GM12878 (cell line): Measurements from ENCODE around the gene HOMER2. TPM values are rescaled to one million over a fixed set of nuclear protein-coding genes. Genes with fewer than 3 reads are reported as not detected.

ENCODE experiments used
- ATAC-seq: fragments of 200-7000 bp; cut with Tn5 transposase; 3 replicates; pipeline ENCODE4 v1.9.1; 2020; ENCODE audit warnings: mild to moderate bottlenecking, moderate library complexity
- BruUV-seq: library from RNA; stranded (reverse); fragments of 400-500 nt; replicated peaks from 2 replicates; lab custom pipeline; 2021; lab: Mats Ljungman, UMichigan
- CTCF ChIA-PET: fragments of 300-600 bp; sonication (Branson Sonifier 250); formaldehyde crosslinking; extraction: SDS; loops from one replicate; lab custom pipeline; 2021; ENCODE audit warnings: inconsistent platforms; lab: Yijun Ruan, JAX
- POLR2A ChIA-PET: fragments of 350-600 bp; formaldehyde crosslinking; extraction: SDS; loops from one replicate; lab custom pipeline; 2021; ENCODE audit warnings: inconsistent platforms; lab: Charles Lee
- RAD21 ChIA-PET: fragments of 300-600 bp; sonication (Branson Sonifier 250); formaldehyde crosslinking; loops from one replicate; lab custom pipeline; 2023; ENCODE audit warnings: antibody characterized with exemption; ENCODE audit not compliant: unreplicated experiment; lab: Charles Lee
- SMC1A ChIA-PET: fragments of 300-600 bp; sonication (Branson Sonifier 250); formaldehyde crosslinking; loops from one replicate; lab custom pipeline; 2023; ENCODE audit not compliant: unreplicated experiment, uncharacterized antibody; lab: Charles Lee
- DNase-seq: peaks from one replicate; pipeline ENCODE4 v3.0.0-alpha.2; 2011; ENCODE audit warnings: low read depth, low spot score
- FAIRE-seq: peaks from 3 replicates; lab custom pipeline; 2011; peaks lifted over from hg19 to GRCh38; lab: Jason Lieb, UNC
- H2AFZ ChIP-seq: 2 replicates; pipeline ENCODE4 v1.6.0; 2011; ENCODE audit warnings: low read depth, low read length, control low read depth; ENCODE audit not compliant: control insufficient read depth
- H3K27ac ChIP-seq: 2 replicates; pipeline ENCODE4 v1.5.1; 2011; ENCODE audit warnings: control low read depth; ENCODE audit not compliant: control insufficient read depth, insufficient read depth
- H3K27me3 ChIP-seq, 2 experiments: replicated peaks in 1 of 2; 2 replicates each; pipeline versions ENCODE4 v1.6.0 to v1.6.1; 2011; ENCODE audit warnings: low read length in 1 of 2; ENCODE audit not compliant: control insufficient read depth in 2 of 2, insufficient read depth in 2 of 2
- H3K36me3 ChIP-seq, 2 experiments: 2 replicates each; pipeline ENCODE4 v1.5.1; 2011; ENCODE audit warnings: low read length in 1 of 2; ENCODE audit not compliant: control insufficient read depth in 2 of 2, insufficient read depth in 2 of 2
- H3K4me1 ChIP-seq: 2 replicates; pipeline ENCODE4 v1.6.1; 2011; ENCODE audit warnings: mild to moderate bottlenecking, low read length, moderate library complexity, mixed read lengths; ENCODE audit not compliant: control insufficient read depth, insufficient read depth
- H3K4me2 ChIP-seq: 2 replicates; pipeline ENCODE4 v1.6.0; 2011; ENCODE audit warnings: control low read depth; ENCODE audit not compliant: control insufficient read depth, insufficient read depth
- H3K4me3 ChIP-seq: fragments of 200-600 bp; sonication (generic); 2 replicates; pipeline ENCODE4 v1.5.1; 2016
- H3K79me2 ChIP-seq: 2 replicates; pipeline ENCODE4 v1.6.0; 2011; ENCODE audit warnings: low read length; ENCODE audit not compliant: control insufficient read depth, insufficient read depth
- H3K9ac ChIP-seq: 2 replicates; pipeline ENCODE4 v1.8.0; 2011; ENCODE audit warnings: low read length, control low read depth, mixed read lengths; ENCODE audit not compliant: control insufficient read depth, insufficient read depth
- H3K9me3 ChIP-seq: replicated peaks from 3 replicates; pipeline ENCODE4 v1.5.1; 2011; ENCODE audit warnings: mild to moderate bottlenecking, low read length; ENCODE audit not compliant: control insufficient read depth, insufficient read depth
- H4K20me1 ChIP-seq: 2 replicates; pipeline ENCODE4 v1.6.0; 2011; ENCODE audit not compliant: control insufficient read depth, insufficient read depth
- CREB1 ChIP-seq: IDR thresholded peaks from 2 replicates; pipeline ENCODE4 v1.6.1; 2012; ENCODE audit warnings: low read depth, mild to moderate bottlenecking, inconsistent platforms
- EZH2 ChIP-seq: IDR thresholded peaks from 2 replicates; pipeline ENCODE4 v1.6.1; 2012; ENCODE audit warnings: low read depth, mild to moderate bottlenecking, control low read depth, inconsistent platforms, low read length, borderline replicate concordance; ENCODE audit not compliant: control insufficient read depth
- FOXM1 ChIP-seq: IDR thresholded peaks from 2 replicates; pipeline ENCODE4 v1.6.1; 2012; ENCODE audit warnings: low read depth, mild to moderate bottlenecking, inconsistent platforms, low read length, moderate library complexity
- MTA2 ChIP-seq: fragments of 450-650 bp; IDR thresholded peaks from 2 replicates; pipeline ENCODE4 v1.6.1; 2016; ENCODE audit warnings: low read depth, mild to moderate bottlenecking, moderate library complexity
- NR2C1 ChIP-seq: fragments of 450-650 bp; IDR thresholded peaks from 2 replicates; pipeline ENCODE4 v1.6.1; 2017; ENCODE audit warnings: antibody characterized with exemption, mild to moderate bottlenecking, moderate library complexity
- PAX8 ChIP-seq: fragments of 450-650 bp; IDR thresholded peaks from 2 replicates; pipeline ENCODE4 v1.6.1; 2017; ENCODE audit warnings: mild to moderate bottlenecking, moderate library complexity
- POLR2AphosphoS5 ChIP-seq: IDR thresholded peaks from 2 replicates; pipeline ENCODE4 v1.6.1; 2011; ENCODE audit warnings: mild to moderate bottlenecking, low read length, inconsistent platforms
- TAF1 ChIP-seq: IDR thresholded peaks from 2 replicates; pipeline ENCODE4 v1.6.1; 2011; ENCODE audit warnings: mild to moderate bottlenecking, low read depth, low read length, borderline replicate concordance
- ZBED1 ChIP-seq: IDR thresholded peaks from 2 replicates; pipeline ENCODE4 v1.6.1; 2016; ENCODE audit warnings: borderline replicate concordance
- WGBS: methylation state at CpG from one replicate; pipeline ENCODE4 v1.1.6; 2016; ENCODE audit warnings: low lambda C conversion rate; ENCODE audit not compliant: insufficient replicate concordance, insufficient coverage; ENCODE audit errors: missing lambda C conversion rate; 5-methylcytosine and 5-hydroxymethylcytosine counted together
- in situ Hi-C: fragments of 300-500 bp; cut with MboI; formaldehyde crosslinking; loops from 9 replicates; pipeline ENCODE4 v1.14.3; 2018; ENCODE audit warnings: mixed read lengths
- intact Hi-C: fragments of 100-400 bp; cut with micrococcal nuclease; formaldehyde crosslinking; loops from one replicate; pipeline ENCODE4 v1.14.2; 2022; ENCODE audit not compliant: unreplicated experiment
- polyA plus RNA-seq, 11 experiments: library from polyadenylated mRNA; depleted of rRNA in 4 of 11; unstranded in 6 of 11; stranded (reverse) in 5 of 11; fragments of >200 nt; fragmentation: Nextera tagmentation in 4 of 11; fragmentation: Illumina TruSeq in 1 of 11; extraction: Ambion mirVana in 4 of 11; extraction: Trizol in 1 of 11; gene quantifications; 1 replicate in 1 of 11; 2 replicates in 10 of 11; pipeline versions ENCODE4 v1.2.1 to v1.2.3, GENCODE V29; 2011 to 2016; ENCODE audit warnings: inconsistent platforms in 2 of 11, missing spikeins in 2 of 11, low read depth in 1 of 11
- total RNA-seq, 4 experiments: library from RNA; depleted of rRNA in 3 of 4; stranded (reverse); fragments of >200 nt in 3 of 4; fragmentation: Illumina TruSeq in 1 of 4; extraction: Trizol in 1 of 4; gene quantifications; 2 replicates each; pipeline versions ENCODE4 v1.2.1 to v1.2.3, GENCODE V29; 2013 to 2021
- TF ChIP-seq, protein P1 (sequence below): fragments of 150-350 bp; IDR thresholded peaks from 2 replicates; pipeline ENCODE4 v1.6.1; 2016; ENCODE audit warnings: low read depth, low read length
- TF ChIP-seq, protein P2 (sequence below): IDR thresholded peaks from 2 replicates; pipeline ENCODE4 v1.6.1; 2011; ENCODE audit warnings: borderline replicate concordance, low read depth, mild to moderate bottlenecking, moderate library complexity, low read length; ENCODE audit not compliant: insufficient read depth, poor library complexity, severe bottlenecking
- TF ChIP-seq, protein P3 (sequence below): IDR thresholded peaks from 2 replicates; pipeline ENCODE4 v1.6.1; 2011; ENCODE audit warnings: mild to moderate bottlenecking, low read depth, low read length, moderate library complexity; ENCODE audit not compliant: insufficient replicate concordance
- TF ChIP-seq, protein P4 (sequence below): fragments of 450-650 bp; formaldehyde crosslinking; IDR thresholded peaks from 2 replicates; pipeline ENCODE4 v1.4.0; 2020; ENCODE audit warnings: mild to moderate bottlenecking, moderate library complexity

HOMER2 gene
- total and polyA plus RNA-seq, 10 of the 15 experiments (the other 5 are each of a cell fraction or from before 2014, with no cell fraction given) = 0.60 to 5.0 (median 1.8) TPM

DNA sequence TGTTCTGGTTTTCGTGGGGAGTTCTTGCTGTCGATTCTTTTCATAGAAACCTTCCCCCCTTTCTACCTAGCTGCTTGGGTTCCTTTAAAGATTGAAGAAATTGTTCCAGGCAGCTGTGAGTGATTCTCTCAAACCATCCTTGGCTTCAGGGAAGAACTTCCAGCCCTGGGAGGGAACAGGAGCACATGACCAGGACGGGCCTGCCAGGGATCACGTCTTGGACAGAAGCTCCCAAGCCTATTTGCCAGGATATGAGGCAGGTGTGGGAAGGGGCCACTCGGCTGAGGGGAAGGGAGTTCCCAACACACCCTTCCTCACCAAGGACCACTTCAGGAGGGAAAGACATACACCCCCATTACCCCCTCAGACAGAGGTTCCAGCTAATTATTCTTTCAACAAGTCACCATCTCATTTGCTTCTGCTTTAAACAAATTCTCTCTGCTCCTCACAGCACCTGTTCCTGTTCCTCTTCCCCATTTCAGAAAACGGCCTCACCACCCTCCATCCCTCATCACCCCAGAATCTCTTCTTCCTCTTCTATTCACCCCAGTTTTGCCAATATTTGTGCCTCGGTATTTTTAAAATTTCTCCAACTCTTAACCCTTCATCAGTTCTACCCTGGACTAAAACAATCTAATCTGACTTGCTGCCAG lies 80.6 kb downstream of the HOMER2 start:
- Histone ChIP-seq H3K27me3 (peaks cover 0 to 3% of the 10 kb centered on the region in 2 experiments; a peak in 1 of 4 replicates), H3K4me1 (no peaks in the 10 kb centered on the region), H3K9me3 (no peaks in the 10 kb centered on the region), H3K27ac (no peak overlapping the region), H3K36me3 (no peaks in the 10 kb centered on the region), H3K9ac (no peak overlapping the region), H4K20me1 (no peaks in the 10 kb centered on the region), H3K79me2 (no peaks in the 10 kb centered on the region), H3K4me2 (no peak overlapping the region), H2AFZ (no peak overlapping the region), H3K4me3 (no peak overlapping the region)
- ChIA-PET RAD21 (no interaction called here), CTCF (no interaction called here), SMC1A (no interaction called here), POLR2A (no interaction called here)
- DNase-seq (no peak), ATAC-seq (no peak), FAIRE-seq (no peak)
- intact Hi-C loops (no loop called here), in situ Hi-C loops (no loop called here)
- WGBS = 31% methylated on average over 7 of the region's 7 CpGs
- no TSS peak for BruUV-seq
- TF ChIP-seq TAF1 (no peak), POLR2AphosphoS5 (no peak), MTA2 (no peak), NR2C1 (no peak), PAX8 (no peak), EZH2 (no peak), FOXM1 (no peak), CREB1 (no peak), ZBED1 (no peak)
- TF ChIP-seq, protein P1, sequence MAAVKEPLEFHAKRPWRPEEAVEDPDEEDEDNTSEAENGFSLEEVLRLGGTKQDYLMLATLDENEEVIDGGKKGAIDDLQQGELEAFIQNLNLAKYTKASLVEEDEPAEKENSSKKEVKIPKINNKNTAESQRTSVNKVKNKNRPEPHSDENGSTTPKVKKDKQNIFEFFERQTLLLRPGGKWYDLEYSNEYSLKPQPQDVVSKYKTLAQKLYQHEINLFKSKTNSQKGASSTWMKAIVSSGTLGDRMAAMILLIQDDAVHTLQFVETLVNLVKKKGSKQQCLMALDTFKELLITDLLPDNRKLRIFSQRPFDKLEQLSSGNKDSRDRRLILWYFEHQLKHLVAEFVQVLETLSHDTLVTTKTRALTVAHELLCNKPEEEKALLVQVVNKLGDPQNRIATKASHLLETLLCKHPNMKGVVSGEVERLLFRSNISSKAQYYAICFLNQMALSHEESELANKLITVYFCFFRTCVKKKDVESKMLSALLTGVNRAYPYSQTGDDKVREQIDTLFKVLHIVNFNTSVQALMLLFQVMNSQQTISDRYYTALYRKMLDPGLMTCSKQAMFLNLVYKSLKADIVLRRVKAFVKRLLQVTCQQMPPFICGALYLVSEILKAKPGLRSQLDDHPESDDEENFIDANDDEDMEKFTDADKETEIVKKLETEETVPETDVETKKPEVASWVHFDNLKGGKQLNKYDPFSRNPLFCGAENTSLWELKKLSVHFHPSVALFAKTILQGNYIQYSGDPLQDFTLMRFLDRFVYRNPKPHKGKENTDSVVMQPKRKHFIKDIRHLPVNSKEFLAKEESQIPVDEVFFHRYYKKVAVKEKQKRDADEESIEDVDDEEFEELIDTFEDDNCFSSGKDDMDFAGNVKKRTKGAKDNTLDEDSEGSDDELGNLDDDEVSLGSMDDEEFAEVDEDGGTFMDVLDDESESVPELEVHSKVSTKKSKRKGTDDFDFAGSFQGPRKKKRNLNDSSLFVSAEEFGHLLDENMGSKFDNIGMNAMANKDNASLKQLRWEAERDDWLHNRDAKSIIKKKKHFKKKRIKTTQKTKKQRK = no peak
- TF ChIP-seq, protein P2, sequence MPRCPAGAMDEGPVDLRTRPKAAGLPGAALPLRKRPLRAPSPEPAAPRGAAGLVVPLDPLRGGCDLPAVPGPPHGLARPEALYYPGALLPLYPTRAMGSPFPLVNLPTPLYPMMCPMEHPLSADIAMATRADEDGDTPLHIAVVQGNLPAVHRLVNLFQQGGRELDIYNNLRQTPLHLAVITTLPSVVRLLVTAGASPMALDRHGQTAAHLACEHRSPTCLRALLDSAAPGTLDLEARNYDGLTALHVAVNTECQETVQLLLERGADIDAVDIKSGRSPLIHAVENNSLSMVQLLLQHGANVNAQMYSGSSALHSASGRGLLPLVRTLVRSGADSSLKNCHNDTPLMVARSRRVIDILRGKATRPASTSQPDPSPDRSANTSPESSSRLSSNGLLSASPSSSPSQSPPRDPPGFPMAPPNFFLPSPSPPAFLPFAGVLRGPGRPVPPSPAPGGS = no peak
- TF ChIP-seq, protein P3, sequence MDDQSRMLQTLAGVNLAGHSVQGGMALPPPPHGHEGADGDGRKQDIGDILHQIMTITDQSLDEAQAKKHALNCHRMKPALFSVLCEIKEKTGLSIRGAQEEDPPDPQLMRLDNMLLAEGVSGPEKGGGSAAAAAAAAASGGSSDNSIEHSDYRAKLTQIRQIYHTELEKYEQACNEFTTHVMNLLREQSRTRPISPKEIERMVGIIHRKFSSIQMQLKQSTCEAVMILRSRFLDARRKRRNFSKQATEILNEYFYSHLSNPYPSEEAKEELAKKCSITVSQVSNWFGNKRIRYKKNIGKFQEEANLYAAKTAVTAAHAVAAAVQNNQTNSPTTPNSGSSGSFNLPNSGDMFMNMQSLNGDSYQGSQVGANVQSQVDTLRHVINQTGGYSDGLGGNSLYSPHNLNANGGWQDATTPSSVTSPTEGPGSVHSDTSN = no peak
- TF ChIP-seq, protein P4, sequence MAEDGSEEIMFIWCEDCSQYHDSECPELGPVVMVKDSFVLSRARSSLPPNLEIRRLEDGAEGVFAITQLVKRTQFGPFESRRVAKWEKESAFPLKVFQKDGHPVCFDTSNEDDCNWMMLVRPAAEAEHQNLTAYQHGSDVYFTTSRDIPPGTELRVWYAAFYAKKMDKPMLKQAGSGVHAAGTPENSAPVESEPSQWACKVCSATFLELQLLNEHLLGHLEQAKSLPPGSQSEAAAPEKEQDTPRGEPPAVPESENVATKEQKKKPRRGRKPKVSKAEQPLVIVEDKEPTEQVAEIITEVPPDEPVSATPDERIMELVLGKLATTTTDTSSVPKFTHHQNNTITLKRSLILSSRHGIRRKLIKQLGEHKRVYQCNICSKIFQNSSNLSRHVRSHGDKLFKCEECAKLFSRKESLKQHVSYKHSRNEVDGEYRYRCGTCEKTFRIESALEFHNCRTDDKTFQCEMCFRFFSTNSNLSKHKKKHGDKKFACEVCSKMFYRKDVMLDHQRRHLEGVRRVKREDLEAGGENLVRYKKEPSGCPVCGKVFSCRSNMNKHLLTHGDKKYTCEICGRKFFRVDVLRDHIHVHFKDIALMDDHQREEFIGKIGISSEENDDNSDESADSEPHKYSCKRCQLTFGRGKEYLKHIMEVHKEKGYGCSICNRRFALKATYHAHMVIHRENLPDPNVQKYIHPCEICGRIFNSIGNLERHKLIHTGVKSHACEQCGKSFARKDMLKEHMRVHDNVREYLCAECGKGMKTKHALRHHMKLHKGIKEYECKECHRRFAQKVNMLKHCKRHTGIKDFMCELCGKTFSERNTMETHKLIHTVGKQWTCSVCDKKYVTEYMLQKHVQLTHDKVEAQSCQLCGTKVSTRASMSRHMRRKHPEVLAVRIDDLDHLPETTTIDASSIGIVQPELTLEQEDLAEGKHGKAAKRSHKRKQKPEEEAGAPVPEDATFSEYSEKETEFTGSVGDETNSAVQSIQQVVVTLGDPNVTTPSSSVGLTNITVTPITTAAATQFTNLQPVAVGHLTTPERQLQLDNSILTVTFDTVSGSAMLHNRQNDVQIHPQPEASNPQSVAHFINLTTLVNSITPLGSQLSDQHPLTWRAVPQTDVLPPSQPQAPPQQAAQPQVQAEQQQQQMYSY = no peak
